AG04450 (cell line): ENCODE measurements around the gene DTNBP1. TPM values are rescaled to one million over a fixed set of nuclear protein-coding genes. Genes with fewer than 3 reads are reported as not detected.

ENCODE experiments used
- CTCF ChIA-PET: fragments of 300-600, 350-600 bp; formaldehyde crosslinking; extraction: SDS; loops from one replicate; lab custom pipeline; 2022; ENCODE audit warnings: antibody characterized with exemption, inconsistent platforms; lab: Charles Lee
- POLR2A ChIA-PET: fragments of 350-600 bp; formaldehyde crosslinking; extraction: SDS; loops from one replicate; lab custom pipeline; 2021; ENCODE audit warnings: antibody characterized with exemption, inconsistent platforms; lab: Yijun Ruan, JAX
- DNase-seq: peaks from one replicate; pipeline ENCODE4 v3.0.0-alpha.2; 2011; ENCODE audit warnings: low read depth, low spot score
- H3K27ac ChIP-seq: one replicate; pipeline ENCODE4 v1.5.1; 2012; ENCODE audit warnings: low read depth, low read length, control low read depth
- H3K27me3 ChIP-seq: one replicate; pipeline ENCODE4 v1.6.0; 2012; ENCODE audit warnings: low read length; ENCODE audit not compliant: control insufficient read depth, insufficient read depth
- H3K4me3 ChIP-seq: 2 replicates; pipeline ENCODE4 v1.5.1; 2011; ENCODE audit warnings: mild to moderate bottlenecking, low read depth, low read length, control low read depth
- H3K9me3 ChIP-seq: 2 replicates; pipeline ENCODE4 v1.5.1; 2012; ENCODE audit warnings: low read length; ENCODE audit not compliant: control insufficient read depth, insufficient read depth
- CTCF ChIP-seq: IDR thresholded peaks from 2 replicates; pipeline ENCODE4 v1.5.1; 2011; ENCODE audit warnings: low read depth, low read length, control low read depth, inconsistent platforms
- polyA plus RNA-seq: library from polyadenylated mRNA; depleted of rRNA; stranded (reverse); fragments of >200 nt; gene quantifications from 2 replicates; pipeline ENCODE4 v1.2.3, GENCODE V29; 2011

DTNBP1 gene
- polyA plus RNA-seq, 1 experiment = 15.2 TPM

GRCh38 chr6:15557174-15557573 is 105.7 kb downstream of the DTNBP1 start:
- Histone ChIP-seq H3K27me3 (no peaks in the 10 kb centered on the region), H3K4me3 (no peak overlapping the region), H3K9me3 (no peaks in the 10 kb centered on the region), H3K27ac (no peak overlapping the region)
- no peak for DNase-seq
- POLR2A ChIA-PET = interaction anchor here (0.7 kb wide), 1 partner anchor 311 kb away, joined by 7 read pairs; the partner anchor contains the start of gene JARID2
- TF ChIP-seq CTCF = no peak
- CTCF ChIA-PET = no interaction called here

- no peak for DNase-seq
- H3K4me3 ChIP-seq = no peak overlapping the region
- no peaks in the 10 kb centered on the region for H3K9me3 ChIP-seq
- no peaks in the 10 kb centered on the region for H3K27me3 ChIP-seq
- TF ChIP-seq CTCF = no peak
- no peak overlapping the region for H3K27ac ChIP-seq
- ChIA-PET POLR2A (no interaction called here), CTCF (no interaction called here)
Measured at GRCh38 chr6:15556711-15557110, 106.1 kb downstream of the DTNBP1 start.

GRCh38 chr6:15555101-15556038 is 107.5 kb downstream of the DTNBP1 start:
- no peak for DNase-seq
- TF ChIP-seq CTCF = no peak
- no peak overlapping the region for H3K4me3 ChIP-seq
- no peaks in the 10 kb centered on the region for H3K27me3 ChIP-seq
- H3K9me3 ChIP-seq = no peaks in the 10 kb centered on the region
- ChIA-PET CTCF (no interaction called here), POLR2A (no interaction called here)
- H3K27ac ChIP-seq = no peak overlapping the region

- Histone ChIP-seq H3K9me3 (no peaks in the 10 kb centered on the region), H3K4me3 (no peak overlapping the region), H3K27ac (no peak overlapping the region), H3K27me3 (no peaks in the 10 kb centered on the region)
- POLR2A ChIA-PET = interaction anchor here (0.6 kb wide), 1 partner anchor 574 kb away, joined by 4 read pairs; the partner anchor contains the start of gene MYLIP
- no peak for DNase-seq
- CTCF ChIA-PET = no interaction called here
- no peak for TF ChIP-seq CTCF
Measured at GRCh38 chr6:15554728-15555100, 108.1 kb downstream of the DTNBP1 start.

GRCh38 chr6:15553736-15554294 is 109.0 kb downstream of the DTNBP1 start:
- no peak overlapping the region for H3K4me3 ChIP-seq
- ChIA-PET POLR2A (no interaction called here), CTCF (no interaction called here)
- H3K27ac ChIP-seq = no peak overlapping the region
- no peak for TF ChIP-seq CTCF
- DNase-seq = no peak
- H3K27me3 ChIP-seq = no peaks in the 10 kb centered on the region
- H3K9me3 ChIP-seq = no peaks in the 10 kb centered on the region
